Tibial nerve (tissue), 4 donors: ENCODE measurements around the gene SMAD2.

Experiments
- CTCF ChIP-seq, 5 experiments: fragments of 200-600 bp in 3 of 5; fragments of 450-650 bp in 2 of 5; sonication (generic) in 3 of 5; IDR thresholded peaks; one replicate each; pipeline ENCODE4 v1.5.1; 2016 to 2019; ENCODE audit warnings: antibody characterized with exemption in 5 of 5, mild to moderate bottlenecking in 3 of 5, moderate library complexity in 2 of 5
- EP300 ChIP-seq, 2 donors: sonication (generic); formaldehyde crosslinking; IDR thresholded peaks; one replicate each; pipeline ENCODE4 v1.6.1; 2017; ENCODE audit warnings: antibody characterized with exemption in 2 of 2, mild to moderate bottlenecking in 1 of 2

- TF ChIP-seq CTCF (IDR thresholded peaks at IDR 0.05): no peak
- no peak for TF ChIP-seq EP300 (IDR thresholded peaks at IDR 0.05)
Measured at GRCh38 chr18:47830772-47831171, 99.7 kb downstream of the SMAD2 start.
